CD14-positive monocyte (primary cell): ENCODE measurements around the gene EVX2. TPM values are rescaled to one million over a fixed set of nuclear protein-coding genes. Genes with fewer than 3 reads are reported as not detected.

Source experiments
- DNase-seq, 3 donors: peaks; one replicate each; pipeline ENCODE4 v3.0.0-alpha.2; 2011 to 2022
- H2AFZ ChIP-seq: 2 replicates; pipeline ENCODE4 v1.6.0; 2012; ENCODE audit warnings: mild to moderate bottlenecking, low read depth, low read length, inconsistent platforms; ENCODE audit not compliant: insufficient read depth, poor library complexity, severe bottlenecking
- H3K27ac ChIP-seq, 2 donors: 1 replicate in 1 of 2; 2 replicates in 1 of 2; pipeline ENCODE4 v1.5.1; 2012 to 2013; ENCODE audit warnings: low read length in 2 of 2, control low read depth in 1 of 2, inconsistent platforms in 1 of 2, low read depth in 1 of 2, mild to moderate bottlenecking in 1 of 2
- H3K27me3 ChIP-seq, 2 donors: one replicate each; pipeline versions ENCODE4 v1.6.0 to v1.6.1; 2011 to 2013; ENCODE audit warnings: low read length in 2 of 2; ENCODE audit not compliant: control insufficient read depth in 2 of 2, insufficient read depth in 2 of 2
- H3K36me3 ChIP-seq, 2 donors: replicated peaks in 1 of 2; 1 replicate in 1 of 2; 2 replicates in 1 of 2; pipeline versions ENCODE4 v1.5.1 to v1.6.1; 2012 to 2013; ENCODE audit warnings: low read length in 2 of 2, control low read depth in 1 of 2, inconsistent platforms in 1 of 2, mild to moderate bottlenecking in 1 of 2; ENCODE audit not compliant: insufficient read depth in 2 of 2, control insufficient read depth in 1 of 2
- H3K4me1 ChIP-seq, 2 donors: 1 replicate in 1 of 2; 2 replicates in 1 of 2; pipeline versions ENCODE4 v1.5.1 to v1.6.1; 2012 to 2013; ENCODE audit warnings: low read length in 2 of 2, control low read depth in 1 of 2, inconsistent platforms in 1 of 2, mild to moderate bottlenecking in 1 of 2, moderate library complexity in 1 of 2; ENCODE audit not compliant: insufficient read depth in 2 of 2, control insufficient read depth in 1 of 2
- H3K4me2 ChIP-seq: replicated peaks from 2 replicates; pipeline ENCODE3; 2012; ENCODE audit warnings: low read length, moderate library complexity, mild to moderate bottlenecking; ENCODE audit not compliant: poor library complexity, severe bottlenecking; ENCODE audit errors: extremely low read depth
- H3K4me3 ChIP-seq, 3 experiments: fragments of 200-600 bp in 1 of 3; sonication (generic) in 1 of 3; replicated peaks in 1 of 3; 1 replicate in 2 of 3; 2 replicates in 1 of 3; pipeline ENCODE4 v1.5.1; 2011 to 2013; ENCODE audit warnings: low read length in 3 of 3, mild to moderate bottlenecking in 3 of 3, control low read depth in 2 of 3, low read depth in 2 of 3, inconsistent platforms in 1 of 3, moderate library complexity in 1 of 3
- H3K79me2 ChIP-seq: 2 replicates; pipeline ENCODE4 v1.6.0; 2012; ENCODE audit warnings: mild to moderate bottlenecking, control low read depth, inconsistent platforms, low read length, moderate library complexity; ENCODE audit not compliant: insufficient read depth
- H3K9ac ChIP-seq: 2 replicates; pipeline ENCODE4 v1.6.0; 2017; ENCODE audit warnings: low read length, mild to moderate bottlenecking; ENCODE audit not compliant: insufficient read depth, poor library complexity, severe bottlenecking
- H3K9me3 ChIP-seq, 2 donors: replicated peaks in 1 of 2; 1 replicate in 1 of 2; 2 replicates in 1 of 2; pipeline versions ENCODE4 v1.5.1 to v1.6.1; 2012 to 2013; ENCODE audit warnings: low read length in 2 of 2, control low read depth in 1 of 2; ENCODE audit not compliant: control insufficient read depth in 1 of 2, insufficient read depth in 1 of 2
- H4K20me1 ChIP-seq: 2 replicates; pipeline ENCODE4 v1.6.0; 2012; ENCODE audit warnings: mild to moderate bottlenecking, low read length, control low read depth, moderate library complexity; ENCODE audit not compliant: insufficient read depth
- H3K27ac Mint-ChIP-seq, 7 donors: one replicate each; pipeline ENCODE4 v1.8.0; 2020; ENCODE audit warnings: mild to moderate bottlenecking in 7 of 7, mixed read lengths in 7 of 7, moderate library complexity in 6 of 7, inconsistent platforms in 2 of 7
- H3K27me3 Mint-ChIP-seq, 3 donors: one replicate each; pipeline ENCODE4 v1.8.0; 2021 to 2022; ENCODE audit warnings: low read depth in 3 of 3, mild to moderate bottlenecking in 3 of 3, mixed read lengths in 3 of 3, moderate library complexity in 3 of 3, inconsistent platforms in 1 of 3
- H3K36me3 Mint-ChIP-seq, 2 donors: one replicate each; pipeline ENCODE4 v1.8.0; 2020; ENCODE audit warnings: mixed read lengths in 2 of 2, inconsistent platforms in 1 of 2, mild to moderate bottlenecking in 1 of 2
- H3K4me1 Mint-ChIP-seq: one replicate; pipeline ENCODE4 v1.8.0; 2020; ENCODE audit warnings: mild to moderate bottlenecking, mixed read lengths
- H3K4me3 Mint-ChIP-seq, 2 donors: one replicate each; pipeline ENCODE4 v1.8.0; 2020; ENCODE audit warnings: mild to moderate bottlenecking in 2 of 2, mixed read lengths in 2 of 2, moderate library complexity in 1 of 2
- H3K9me3 Mint-ChIP-seq, 7 donors: one replicate each; pipeline ENCODE4 v1.8.0; 2020 to 2022; ENCODE audit warnings: mixed read lengths in 7 of 7, mild to moderate bottlenecking in 6 of 7, moderate library complexity in 6 of 7, inconsistent platforms in 2 of 7
- CTCF ChIP-seq: fragments of 200-600 bp; IDR thresholded peaks from one replicate; pipeline ENCODE4 v1.8.0; 2022; ENCODE audit warnings: antibody characterized with exemption, mild to moderate bottlenecking
- WGBS: methylation state at CpG from one replicate; pipeline ENCODE4 v1.1.5; 2013; ENCODE audit warnings: missing lambda C conversion rate; ENCODE audit not compliant: insufficient coverage; 5-methylcytosine and 5-hydroxymethylcytosine counted together
- intact Hi-C, 2 donors: fragments of 100-400 bp; cut with micrococcal nuclease; formaldehyde crosslinking; loops; one replicate each; pipeline versions ENCODE4 v1.15.0 to v1.15.1; 2023
- polyA plus RNA-seq, 3 donors: library from polyadenylated mRNA; depleted of rRNA in 1 of 3; unstranded in 2 of 3; stranded (reverse) in 1 of 3; fragments of 300-500 nt in 2 of 3; fragments of >200 nt in 1 of 3; fragmentation: Illumina TruSeq in 2 of 3; gene quantifications; 1 replicate in 2 of 3; 2 replicates in 1 of 3; pipeline ENCODE4 v1.2.3, GENCODE V29; 2012 to 2021

The EVX2 gene
- polyA plus RNA-seq, 3 donors = not detected

- no peaks in the 10 kb centered on the region for H3K79me2 ChIP-seq
- WGBS = under 1% methylated on average over 35 of the region's 45 CpGs
- H3K4me1 Mint-ChIP-seq = peaks cover 28% of the 10 kb centered on the region
- TF ChIP-seq CTCF = peak; percentile 83
- H3K9me3 Mint-ChIP-seq = peaks cover 0 to 40% (median 19%) of the 10 kb centered on the region in 7 donors
- H3K27me3 ChIP-seq = peaks cover 89 to 94% of the 10 kb centered on the region in 2 donors
- H3K27ac ChIP-seq = no peak overlapping the region
- intact Hi-C loops = loop anchor here (5.0 to 10.0 kb wide), 4 partner anchors 412 to 1762 kb away; partner anchors contain the start of gene SP9 (in 1 of the 2)
- peak overlapping the region; percentile 75 for H3K4me2 ChIP-seq
- no peaks in the 10 kb centered on the region for H4K20me1 ChIP-seq
- H3K27me3 Mint-ChIP-seq = peaks cover 90 to 97% (median 94%) of the 10 kb centered on the region in 3 donors
- peaks cover 0 to 4% of the 10 kb centered on the region in 2 donors for H3K36me3 Mint-ChIP-seq
- peak overlapping the region; percentile 75 to 97 for H3K4me3 Mint-ChIP-seq
- peak overlapping the region; percentile 15 to 73 (median 21) for H3K4me3 ChIP-seq
- peaks cover 0 to 78% of the 10 kb centered on the region in 2 donors for H3K9me3 ChIP-seq
- H3K9ac ChIP-seq = peak overlapping the region; percentile 21
- peak; percentile 36 to 62 (median 40) for DNase-seq
- peak overlapping the region; percentile 72 for H2AFZ ChIP-seq
- H3K27ac Mint-ChIP-seq = no peak overlapping the region
- H3K4me1 ChIP-seq = peaks cover 18 to 28% of the 10 kb centered on the region in 2 donors
- H3K36me3 ChIP-seq = no peaks in the 10 kb centered on the region
Observed at GRCh38 chr2:176096986-176097819, 13.4 kb upstream of the EVX2 start.

- peak overlapping the region; percentile 75 to 97 for H3K4me3 Mint-ChIP-seq
- Histone ChIP-seq H4K20me1 (no peaks in the 10 kb centered on the region), H3K27ac (no peak overlapping the region), H3K9me3 (peaks cover 0 to 77% of the 10 kb centered on the region in 2 donors), H2AFZ (peak overlapping the region; percentile 72), H3K4me2 (peak overlapping the region; percentile 75), H3K4me3 (peak overlapping the region; percentile 15 to 73 (median 21)), H3K27me3 (peaks cover 89 to 94% of the 10 kb centered on the region in 2 donors), H3K9ac (no peak overlapping the region), H3K79me2 (no peaks in the 10 kb centered on the region), H3K4me1 (peaks cover 18 to 28% of the 10 kb centered on the region in 2 donors), H3K36me3 (no peaks in the 10 kb centered on the region)
- H3K27ac Mint-ChIP-seq = no peak overlapping the region
- H3K4me1 Mint-ChIP-seq = peaks cover 36% of the 10 kb centered on the region
- WGBS = 4% methylated on average over 10 of the region's 16 CpGs
- peaks cover 0 to 44% (median 27%) of the 10 kb centered on the region in 7 donors for H3K9me3 Mint-ChIP-seq
- no peak for TF ChIP-seq CTCF
- intact Hi-C loops = loop anchor here (5.0 to 10.0 kb wide), 4 partner anchors 412 to 1762 kb away; partner anchors contain the start of gene SP9 (in 1 of the 2)
- peaks cover 0 to 4% of the 10 kb centered on the region in 2 donors for H3K36me3 Mint-ChIP-seq
- DNase-seq = peak in 1 of 3 donors; percentile 9
- peaks cover 90 to 97% (median 94%) of the 10 kb centered on the region in 3 donors for H3K27me3 Mint-ChIP-seq
Observed at GRCh38 chr2:176096243-176096985, 12.7 kb upstream of the EVX2 start.
